HG03103 (cell line): ENCODE measurements around the gene LGMN.

Experiments
- ATAC-seq: cut with Tn5 transposase; IDR thresholded peaks from one replicate; pipeline ENCODE4 v1.9.1; 2021; ENCODE audit warnings: low read depth; ENCODE audit not compliant: unreplicated experiment

The LGMN gene

GRCh38 chr14:92656306-92657081 is 91.9 kb downstream of the LGMN start:
- ATAC-seq = no peak

- ATAC-seq = no peak
Measured at GRCh38 chr14:92655419-92656201, 92.8 kb downstream of the LGMN start.

GRCh38 chr14:92654239-92654901 is 94.1 kb downstream of the LGMN start:
- no peak for ATAC-seq
